GM12875 (cell line): ENCODE measurements around the gene RIN3.

Experiments
- H3K4me3 ChIP-seq: one replicate; pipeline ENCODE4 v1.5.1; 2011; ENCODE audit warnings: low read depth, low read length, control low read depth
- CTCF ChIP-seq: IDR thresholded peaks from 2 replicates; pipeline ENCODE4 v1.5.1; 2011; ENCODE audit warnings: low read depth, mild to moderate bottlenecking, control low read depth, inconsistent platforms, low read length, moderate library complexity, borderline replicate concordance; ENCODE audit not compliant: insufficient read depth

Gene RIN3

GRCh38 chr14:92737206-92737605 lies 223.6 kb downstream of the RIN3 start:
- no peak overlapping the region for H3K4me3 ChIP-seq
- TF ChIP-seq CTCF, result no peak

GRCh38 chr14:92737619-92738188 lies 224.1 kb downstream of the RIN3 start:
- H3K4me3 ChIP-seq, result no peak overlapping the region
- no peak for TF ChIP-seq CTCF
